GM21526 (cell line): ENCODE data around the gene LRRC23.
"Not testable (repeated sequence)": the region's sequence is repeated elsewhere in the genome, so short reads cannot be mapped to it uniquely, and the experiment has no call there.

Source experiments
- ATAC-seq: cut with Tn5 transposase; IDR thresholded peaks from one replicate; pipeline ENCODE4 v1.9.1; 2021; ENCODE audit warnings: moderate library complexity; ENCODE audit not compliant: unreplicated experiment, low FRiP score

Gene LRRC23, protein sequence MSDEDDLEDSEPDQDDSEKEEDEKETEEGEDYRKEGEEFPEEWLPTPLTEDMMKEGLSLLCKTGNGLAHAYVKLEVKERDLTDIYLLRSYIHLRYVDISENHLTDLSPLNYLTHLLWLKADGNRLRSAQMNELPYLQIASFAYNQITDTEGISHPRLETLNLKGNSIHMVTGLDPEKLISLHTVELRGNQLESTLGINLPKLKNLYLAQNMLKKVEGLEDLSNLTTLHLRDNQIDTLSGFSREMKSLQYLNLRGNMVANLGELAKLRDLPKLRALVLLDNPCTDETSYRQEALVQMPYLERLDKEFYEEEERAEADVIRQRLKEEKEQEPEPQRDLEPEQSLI

DNA sequence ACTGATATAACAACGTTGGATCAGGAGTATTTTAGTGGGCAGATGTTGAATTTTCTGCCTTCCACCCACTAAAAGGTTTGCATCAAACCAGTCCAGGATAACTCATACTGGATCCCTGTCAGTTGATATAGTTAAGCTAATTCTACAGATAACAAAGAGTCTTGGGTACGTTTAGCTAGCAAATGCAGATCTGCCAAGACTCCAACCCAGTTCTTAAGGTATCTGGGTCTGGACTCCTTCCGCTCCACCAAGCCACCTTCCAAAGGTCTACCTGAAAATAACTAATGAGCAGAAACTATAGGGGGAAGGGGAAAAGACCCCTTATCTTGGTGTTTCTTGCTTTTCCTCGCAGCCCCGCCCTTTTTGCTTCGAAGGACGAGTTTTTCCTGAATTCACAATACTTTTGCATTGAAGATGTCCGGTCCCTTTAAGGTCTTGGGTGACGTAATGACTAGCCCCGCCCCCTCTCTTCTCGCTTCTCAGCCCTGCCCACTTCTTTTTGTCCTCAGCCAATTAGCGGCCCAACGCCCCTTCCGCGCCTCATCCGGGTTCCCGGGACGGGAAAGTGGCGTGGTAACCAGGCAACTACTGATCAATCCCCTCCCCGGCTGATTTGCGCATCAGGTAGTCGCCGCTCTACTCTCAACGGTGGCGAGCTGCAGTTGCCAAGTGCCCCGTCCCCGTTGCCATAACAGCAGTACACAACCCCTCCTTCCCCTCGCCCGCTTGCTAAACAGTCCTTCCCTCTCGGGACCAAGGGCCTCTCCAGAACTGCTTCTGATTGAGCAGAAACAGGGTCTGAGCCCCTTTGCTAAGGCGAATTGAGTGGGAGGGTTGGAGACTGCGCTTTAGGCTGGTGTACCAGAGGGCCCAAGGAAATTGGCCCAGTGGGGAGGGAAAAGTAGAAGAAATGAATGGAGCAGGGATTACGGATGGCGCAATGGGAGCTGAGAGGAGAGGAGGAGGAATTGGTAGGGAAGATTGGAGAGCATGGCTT, at the start of gene LRRC23:
TSS of gene LRRC23 (plus strand) at position 543 of the 997 bp plus-strand sequence. CDS start 812 bp downstream, outside the sequence.
- ATAC-seq = peak; percentile 84

DNA sequence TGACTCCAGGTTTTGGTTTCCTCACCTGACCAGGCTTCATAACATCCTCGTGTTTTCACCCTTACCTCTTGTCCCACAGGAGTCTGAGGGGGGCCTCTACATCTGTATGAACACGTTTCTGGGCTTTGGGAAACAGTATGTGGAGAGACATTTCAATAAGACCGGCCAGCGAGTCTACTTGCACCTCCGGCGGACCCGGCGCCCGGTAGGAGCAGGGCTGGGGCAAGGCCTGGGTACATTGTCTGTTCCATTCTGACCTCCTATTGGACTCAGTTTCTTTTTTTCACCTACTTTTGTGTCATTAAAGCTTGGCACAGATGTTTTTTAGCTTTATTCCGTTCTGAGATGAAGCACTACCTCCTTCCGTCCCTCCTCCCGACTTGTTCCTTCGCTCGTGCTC, 49.3 kb upstream of the LRRC23 start:
- ATAC-seq = no peak

- no peak for ATAC-seq
Observed at GRCh38 chr12:6858799-6859198, 45.8 kb upstream of the LRRC23 start.

DNA sequence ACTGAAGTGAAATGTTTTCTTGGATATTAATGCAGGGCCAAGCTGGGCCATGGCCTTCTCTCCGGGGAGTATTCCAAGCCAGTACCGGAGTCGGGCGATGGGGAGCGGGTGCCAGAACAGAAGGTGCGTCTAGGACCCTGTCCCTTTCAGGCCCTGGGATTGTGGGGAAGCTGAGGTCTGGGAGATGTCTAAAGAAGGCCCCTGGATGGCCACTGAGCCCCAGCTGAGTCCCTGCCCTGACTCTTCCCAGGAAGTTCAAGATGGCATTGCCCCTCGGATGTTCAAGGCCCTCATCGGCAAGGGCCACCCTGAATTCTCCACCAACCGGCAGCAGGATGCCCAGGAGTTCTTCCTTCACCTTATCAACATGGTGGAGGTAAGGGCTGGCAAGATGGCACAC, 44.5 kb upstream of the LRRC23 start:
- no peak for ATAC-seq

DNA sequence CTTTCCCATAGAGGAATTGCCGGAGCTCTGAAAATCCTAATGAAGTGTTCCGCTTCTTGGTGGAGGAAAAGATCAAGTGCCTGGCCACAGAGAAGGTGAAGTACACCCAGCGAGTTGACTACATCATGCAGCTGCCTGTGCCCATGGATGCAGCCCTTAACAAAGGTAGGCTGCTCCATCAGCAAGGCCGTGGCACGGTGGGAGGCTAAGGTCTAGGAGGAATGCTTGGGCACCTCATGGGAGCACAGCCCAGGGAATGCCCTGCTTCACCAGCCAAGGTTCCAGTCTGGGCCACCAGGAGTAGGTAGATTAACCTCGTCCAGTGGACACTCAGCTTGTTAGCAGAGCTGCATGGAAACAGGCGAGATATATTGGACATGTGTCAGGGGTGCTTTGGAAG, 43.7 kb upstream of the LRRC23 start:
- ATAC-seq = no peak

- no peak for ATAC-seq
Observed at GRCh38 chr12:6861391-6861790, 43.2 kb upstream of the LRRC23 start.

DNA sequence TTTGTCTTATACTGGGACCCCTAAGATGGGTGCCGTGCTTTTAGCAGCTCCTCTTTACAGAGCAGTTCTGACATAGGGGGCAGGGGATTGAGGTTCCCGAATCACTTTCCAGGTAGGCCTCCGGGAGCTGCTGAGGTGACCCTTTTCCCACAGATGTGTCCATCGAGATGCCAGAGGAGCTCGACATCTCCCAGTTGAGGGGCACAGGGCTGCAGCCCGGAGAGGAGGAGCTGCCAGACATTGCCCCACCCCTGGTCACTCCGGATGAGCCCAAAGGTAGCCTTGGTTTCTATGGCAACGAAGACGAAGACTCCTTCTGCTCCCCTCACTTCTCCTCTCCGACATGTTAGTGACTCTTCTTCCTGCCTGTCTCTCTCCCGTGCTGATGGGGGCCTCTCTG, 41.6 kb upstream of the LRRC23 start:
- ATAC-seq = no peak

DNA sequence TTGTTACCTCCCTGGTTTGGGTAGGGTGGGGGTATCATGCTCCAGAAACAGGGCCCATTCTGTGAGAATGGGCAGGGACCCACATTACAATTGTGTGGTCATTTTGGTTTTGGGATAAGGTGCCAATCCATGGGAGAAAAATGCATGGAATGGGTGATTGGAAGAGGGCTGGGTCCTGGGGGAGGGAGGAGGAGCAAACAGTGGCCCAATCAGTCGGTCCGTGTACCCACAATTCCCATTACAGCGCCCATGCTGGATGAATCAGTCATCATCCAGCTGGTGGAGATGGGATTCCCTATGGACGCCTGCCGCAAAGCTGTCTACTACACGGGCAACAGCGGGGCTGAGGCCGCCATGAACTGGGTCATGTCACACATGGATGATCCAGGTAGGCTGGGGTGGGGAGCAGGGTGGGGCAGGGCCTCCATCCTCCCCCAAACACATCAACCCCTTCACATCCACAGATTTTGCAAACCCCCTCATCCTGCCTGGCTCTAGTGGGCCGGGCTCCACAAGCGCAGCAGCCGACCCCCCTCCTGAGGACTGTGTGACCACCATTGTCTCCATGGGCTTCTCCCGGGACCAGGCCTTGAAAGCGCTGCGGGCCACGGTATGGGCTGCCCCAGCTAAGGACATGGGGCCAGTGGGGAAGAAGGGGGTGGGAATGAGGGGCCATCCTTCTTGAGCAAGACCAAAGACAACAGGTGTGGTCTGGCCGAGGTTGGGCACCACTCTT, 40.9 kb upstream of the LRRC23 start:
- ATAC-seq = no peak

DNA sequence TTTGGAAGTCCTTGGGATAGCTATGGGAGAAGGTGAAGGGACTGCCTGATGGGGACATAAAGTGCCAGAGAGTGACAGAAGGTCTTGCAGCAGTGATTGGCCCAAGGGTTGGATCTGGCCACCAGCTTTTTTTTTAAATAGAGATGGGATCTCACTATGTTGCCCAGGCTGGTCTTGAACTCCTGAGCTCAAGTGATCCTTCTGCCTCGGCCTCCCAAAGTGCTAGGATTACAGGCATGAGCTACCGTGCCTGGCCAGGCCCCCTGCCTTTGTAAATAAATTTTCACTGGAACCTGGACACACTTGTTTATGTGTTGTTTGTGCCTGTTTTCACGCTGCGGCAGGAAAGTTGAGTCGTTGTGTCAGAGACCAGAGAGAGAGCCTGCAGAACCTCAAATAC, 39.3 kb upstream of the LRRC23 start:
- not testable (repeated sequence) for ATAC-seq

GRCh38 chr12:6866163-6866919, 38.3 kb upstream of the LRRC23 start:
- ATAC-seq = no peak

DNA sequence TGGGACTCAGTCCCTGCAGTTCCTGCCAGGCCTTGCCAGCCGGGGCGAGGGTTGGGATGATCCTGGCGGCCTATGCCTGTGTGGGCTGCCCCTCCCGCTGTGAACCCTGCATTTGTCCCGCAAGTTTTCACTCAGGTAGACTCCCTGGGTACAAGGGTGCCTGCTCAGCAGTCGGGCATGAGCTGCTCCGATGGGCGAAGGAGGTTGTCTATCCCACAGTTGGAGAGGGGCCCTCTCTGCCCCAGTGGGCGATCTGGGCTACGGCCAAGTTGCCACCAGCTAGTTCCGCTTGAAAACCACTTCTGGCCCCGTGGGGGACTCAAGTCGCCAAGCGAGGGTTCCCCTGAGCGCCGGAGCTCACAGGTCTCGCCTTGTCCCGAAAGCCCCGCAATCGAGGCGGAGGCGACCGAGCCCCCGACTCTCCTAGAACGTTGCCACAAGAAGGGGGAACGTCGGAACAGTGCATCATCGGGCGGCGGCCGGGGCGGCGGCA, 37.7 kb upstream of the LRRC23 start:
- no peak for ATAC-seq

GRCh38 chr12:6867413-6868210, 37.0 kb upstream of the LRRC23 start, which contains the start of gene TPI1:
Gene TPI1, plus strand, starts transcription at chr12:6867531. Its CDS starts 36 bp downstream, at chr12:6867567.
- peak; percentile 46 for ATAC-seq

DNA sequence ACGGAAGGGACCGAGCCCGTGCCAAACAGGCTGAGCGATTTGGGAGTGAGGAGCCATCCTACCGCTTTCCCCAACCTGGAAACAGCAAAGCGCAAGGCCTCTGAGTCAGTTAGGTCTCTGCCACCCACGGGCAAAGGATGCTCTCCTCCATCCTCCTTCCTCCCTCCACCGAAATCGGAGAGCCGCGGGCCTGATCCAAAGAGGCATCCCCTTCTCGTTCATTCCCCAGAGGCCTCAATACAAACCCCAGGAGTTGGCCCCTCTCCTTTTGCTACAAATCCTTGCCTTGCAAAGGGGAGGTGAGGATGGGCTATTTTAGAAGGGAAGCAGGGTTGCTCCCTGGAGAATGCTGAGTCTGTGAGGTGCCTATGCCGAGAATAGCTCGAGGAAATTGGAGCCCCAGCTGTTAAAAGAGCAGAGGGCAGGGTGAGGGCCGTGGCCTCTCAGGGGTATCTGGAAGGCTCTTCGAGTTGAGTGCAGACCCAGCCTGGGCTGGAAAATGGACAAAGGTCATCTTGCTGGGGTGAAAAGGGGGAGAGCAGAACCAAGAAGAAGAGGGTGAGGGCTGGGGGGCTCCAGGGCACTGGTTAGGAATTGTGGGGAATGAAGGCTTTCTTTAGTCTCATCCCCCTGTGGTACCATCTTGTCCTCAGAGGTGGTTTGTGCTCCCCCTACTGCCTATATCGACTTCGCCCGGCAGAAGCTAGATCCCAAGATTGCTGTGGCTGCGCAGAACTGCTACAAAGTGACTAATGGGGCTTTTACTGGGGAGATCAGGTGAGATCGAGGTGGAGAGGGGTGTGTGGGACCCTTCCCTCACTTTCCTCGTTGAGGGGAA, 36.2 kb upstream of the LRRC23 start:
- ATAC-seq = no peak

DNA sequence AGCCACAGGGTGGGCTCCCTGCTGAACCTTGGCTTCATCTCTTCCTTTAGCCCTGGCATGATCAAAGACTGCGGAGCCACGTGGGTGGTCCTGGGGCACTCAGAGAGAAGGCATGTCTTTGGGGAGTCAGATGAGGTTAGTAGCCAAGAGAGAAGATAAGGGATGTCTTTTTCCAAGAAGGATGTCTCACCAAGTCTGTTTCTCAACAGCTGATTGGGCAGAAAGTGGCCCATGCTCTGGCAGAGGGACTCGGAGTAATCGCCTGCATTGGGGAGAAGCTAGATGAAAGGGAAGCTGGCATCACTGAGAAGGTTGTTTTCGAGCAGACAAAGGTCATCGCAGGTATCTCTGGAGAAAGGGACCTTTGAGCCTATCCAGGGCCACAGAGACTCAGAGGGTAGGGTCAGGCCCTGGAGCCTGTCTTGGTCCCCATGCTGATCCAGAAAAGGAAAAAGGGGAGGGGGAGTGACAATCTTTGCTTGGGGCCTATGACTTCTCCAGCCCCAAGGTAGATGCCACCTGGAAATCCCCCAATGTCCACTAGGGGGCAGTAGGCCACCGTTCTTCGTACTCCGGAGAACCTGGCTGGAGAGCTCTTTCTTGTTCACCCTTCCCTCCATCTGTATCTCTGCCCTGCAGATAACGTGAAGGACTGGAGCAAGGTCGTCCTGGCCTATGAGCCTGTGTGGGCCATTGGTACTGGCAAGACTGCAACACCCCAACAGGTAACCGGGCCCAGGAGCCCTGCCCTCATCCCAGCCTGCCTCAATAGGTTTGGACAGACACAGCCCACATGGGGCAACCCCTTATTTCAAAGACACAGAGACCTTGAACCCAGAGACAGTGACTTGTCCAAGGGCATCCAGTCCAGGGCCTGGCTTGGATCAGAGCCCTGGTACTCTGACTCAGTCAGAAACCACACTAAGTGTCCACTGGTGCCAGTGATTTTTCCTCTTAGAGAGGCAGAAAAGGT, 35.3 kb upstream of the LRRC23 start:
- no peak for ATAC-seq

DNA sequence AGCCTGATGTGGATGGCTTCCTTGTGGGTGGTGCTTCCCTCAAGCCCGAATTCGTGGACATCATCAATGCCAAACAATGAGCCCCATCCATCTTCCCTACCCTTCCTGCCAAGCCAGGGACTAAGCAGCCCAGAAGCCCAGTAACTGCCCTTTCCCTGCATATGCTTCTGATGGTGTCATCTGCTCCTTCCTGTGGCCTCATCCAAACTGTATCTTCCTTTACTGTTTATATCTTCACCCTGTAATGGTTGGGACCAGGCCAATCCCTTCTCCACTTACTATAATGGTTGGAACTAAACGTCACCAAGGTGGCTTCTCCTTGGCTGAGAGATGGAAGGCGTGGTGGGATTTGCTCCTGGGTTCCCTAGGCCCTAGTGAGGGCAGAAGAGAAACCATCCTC, 34.3 kb upstream of the LRRC23 start:
- not testable (repeated sequence) for ATAC-seq

DNA sequence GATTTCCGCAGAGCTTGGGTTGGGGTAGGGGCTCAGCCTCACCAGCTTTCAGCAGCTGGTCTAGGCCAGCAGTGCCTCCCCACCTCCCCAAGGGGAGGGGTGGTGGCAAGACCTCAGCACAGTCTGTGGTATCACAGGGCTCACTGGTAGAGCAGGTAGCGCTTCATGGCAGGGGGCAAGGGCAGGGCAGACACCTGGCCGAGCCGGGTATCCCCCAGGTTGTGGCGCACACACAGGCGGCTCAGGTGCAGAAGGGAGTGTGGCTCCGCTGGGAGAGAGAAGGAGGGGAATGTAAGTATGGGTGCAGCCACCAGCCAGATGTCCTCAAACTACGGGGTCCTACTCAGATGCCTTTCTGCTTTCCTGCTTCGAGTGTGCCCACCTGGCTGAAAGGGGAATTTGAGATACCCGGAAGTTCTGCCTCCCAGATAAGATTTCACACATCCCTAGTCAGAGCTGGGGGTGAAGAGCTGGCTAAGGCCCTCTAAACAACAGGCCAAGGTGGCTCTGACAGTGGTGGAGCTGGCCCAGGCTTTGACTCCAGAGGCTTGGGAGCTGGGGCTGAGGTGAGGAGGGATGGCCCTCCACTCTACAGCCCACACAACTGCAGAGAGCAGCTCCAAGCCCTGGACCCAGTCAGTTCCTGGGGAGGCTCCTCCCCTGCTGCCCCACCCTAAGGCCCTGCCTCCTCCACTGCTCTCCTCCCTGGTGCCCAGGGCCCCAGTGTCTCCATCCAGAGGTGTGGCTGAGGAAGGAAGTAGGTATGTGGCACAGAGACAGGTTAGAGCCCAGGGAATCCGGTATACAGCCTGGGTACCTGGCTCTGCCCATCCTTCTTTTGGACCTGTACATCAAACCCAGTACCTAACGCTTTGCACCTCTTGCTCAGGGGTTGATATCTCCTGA, 33.3 kb upstream of the LRRC23 start:
- no peak for ATAC-seq
